ENCODE results near the gene GBX2. TPM values are rescaled to one million over a fixed set of nuclear protein-coding genes. Genes with fewer than 3 reads are reported as not detected.

Gene GBX2
- total and polyA plus RNA-seq, 2 donors (not counting 1 experiment from before 2014, with no cell fraction given) = not detected

DNA sequence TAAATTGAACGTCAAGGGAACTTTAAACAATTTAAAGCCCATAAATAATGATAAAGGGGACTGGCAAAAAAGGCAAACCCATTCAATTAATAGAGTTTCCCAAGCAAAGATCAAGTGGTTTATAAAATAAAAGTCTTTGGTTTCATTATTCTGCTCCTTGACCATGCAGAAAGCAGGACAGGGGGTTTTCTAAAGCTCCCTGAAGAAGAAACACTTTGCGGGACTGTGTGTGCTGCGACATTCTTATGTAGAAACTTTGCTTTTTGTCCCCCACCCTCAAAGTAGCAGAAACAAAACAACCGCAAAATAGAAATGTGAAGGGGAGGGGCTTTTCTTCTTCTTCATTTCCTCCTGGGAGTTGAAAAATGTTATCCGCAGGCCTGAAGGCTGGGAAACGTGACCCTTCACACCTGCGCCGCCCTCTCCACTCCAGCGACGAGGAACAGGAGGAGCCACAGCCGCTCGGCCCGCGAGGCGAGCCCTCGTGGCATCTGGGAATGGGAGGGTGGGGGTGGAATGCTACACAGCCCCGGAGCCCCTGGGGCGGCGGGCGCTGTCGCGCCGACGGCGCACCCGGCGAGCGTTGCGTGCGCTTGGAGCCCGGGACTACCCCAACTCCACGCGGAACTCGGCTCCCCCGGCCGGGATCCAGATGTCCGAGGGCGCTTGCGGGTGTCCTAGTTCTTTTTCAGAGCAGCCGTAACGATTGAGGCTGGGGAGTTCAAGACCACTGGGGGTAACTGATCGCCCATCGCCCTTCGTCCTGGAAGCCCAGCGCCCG, 4.3 kb upstream of the GBX2 start:
- 12% methylated on average over 41 of the region's 46 CpGs for WGBS (ENCODE audit: insufficient coverage)
- no peak for TF ChIP-seq EZH2 (IDR thresholded peaks at IDR 0.05; ENCODE audit: borderline replicate concordance, insufficient read depth, low read depth, low read length, poor library complexity, severe bottlenecking)
- TF ChIP-seq, protein P1, sequence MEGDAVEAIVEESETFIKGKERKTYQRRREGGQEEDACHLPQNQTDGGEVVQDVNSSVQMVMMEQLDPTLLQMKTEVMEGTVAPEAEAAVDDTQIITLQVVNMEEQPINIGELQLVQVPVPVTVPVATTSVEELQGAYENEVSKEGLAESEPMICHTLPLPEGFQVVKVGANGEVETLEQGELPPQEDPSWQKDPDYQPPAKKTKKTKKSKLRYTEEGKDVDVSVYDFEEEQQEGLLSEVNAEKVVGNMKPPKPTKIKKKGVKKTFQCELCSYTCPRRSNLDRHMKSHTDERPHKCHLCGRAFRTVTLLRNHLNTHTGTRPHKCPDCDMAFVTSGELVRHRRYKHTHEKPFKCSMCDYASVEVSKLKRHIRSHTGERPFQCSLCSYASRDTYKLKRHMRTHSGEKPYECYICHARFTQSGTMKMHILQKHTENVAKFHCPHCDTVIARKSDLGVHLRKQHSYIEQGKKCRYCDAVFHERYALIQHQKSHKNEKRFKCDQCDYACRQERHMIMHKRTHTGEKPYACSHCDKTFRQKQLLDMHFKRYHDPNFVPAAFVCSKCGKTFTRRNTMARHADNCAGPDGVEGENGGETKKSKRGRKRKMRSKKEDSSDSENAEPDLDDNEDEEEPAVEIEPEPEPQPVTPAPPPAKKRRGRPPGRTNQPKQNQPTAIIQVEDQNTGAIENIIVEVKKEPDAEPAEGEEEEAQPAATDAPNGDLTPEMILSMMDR (IDR thresholded peaks at IDR 0.05) = no peak
- Histone ChIP-seq H3K79me2 (ENCODE audit: control insufficient read depth, insufficient read depth, low read length) (no peaks in the 10 kb centered on the region), H3K9ac (ENCODE audit: low read length) (no peak overlapping the region), H3K4me2 (replicated peaks; ENCODE audit: low read depth, low read length, poor library complexity, severe bottlenecking) (no peak overlapping the region), H3K27ac (ENCODE audit: low read length in 2 of 2) (no peak overlapping the region), H2AFZ (ENCODE audit: insufficient read depth, low read depth, low read length, poor library complexity, severe bottlenecking) (peak overlapping the region; percentile 10), H4K20me1 (ENCODE audit: control insufficient read depth, insufficient read depth, low read length, poor library complexity, severe bottlenecking) (no peaks in the 10 kb centered on the region), H3K4me1 (ENCODE audit: control insufficient read depth in 2 of 2, insufficient read depth in 2 of 2, low read length in 2 of 2) (no peaks in the 10 kb centered on the region), H3K36me3 (replicated peaks in 1 of 2; ENCODE audit: control extremely low read depth in 1 of 2, control insufficient read depth in 1 of 2, extremely low read depth in 1 of 2, insufficient read depth in 2 of 2, low read length in 1 of 2) (no peaks in the 10 kb centered on the region), H3K9me3 (ENCODE audit: control extremely low read depth in 1 of 3, control insufficient read depth in 2 of 3, insufficient read depth in 1 of 3, low read length in 2 of 3) (peaks cover 0 to 29% (median 0%) of the 10 kb centered on the region in 3 donors), H3K27me3 (replicated peaks in 1 of 4; ENCODE audit: control extremely low read depth in 1 of 4, control insufficient read depth in 3 of 4, insufficient read depth in 4 of 4, low read length in 3 of 4) (peaks cover 0 to 76% (median 35%) of the 10 kb centered on the region in 4 experiments), H3K4me3 (ENCODE audit: control extremely low read depth in 1 of 5, extremely low read depth in 1 of 5, insufficient read depth in 1 of 5, low read depth in 2 of 5, low read length in 4 of 5) (no peak overlapping the region)
- H3K27me3 Mint-ChIP-seq = peaks cover 64% of the 10 kb centered on the region
- no peak for ATAC-seq (ENCODE audit: low read depth)
- H3K4me3 Mint-ChIP-seq = no peak overlapping the region
- no peaks in the 10 kb centered on the region for H3K9me3 Mint-ChIP-seq (ENCODE audit: insufficient read depth)
- no peaks in the 10 kb centered on the region for H3K4me1 Mint-ChIP-seq
- DNase-seq = no peak
- no peak overlapping the region for H3K27ac Mint-ChIP-seq
- ChIA-PET POLR2A (no interaction called here), CTCF (no interaction called here)
- intact Hi-C loops (cut with micrococcal nuclease) = no loop called here

DNA sequence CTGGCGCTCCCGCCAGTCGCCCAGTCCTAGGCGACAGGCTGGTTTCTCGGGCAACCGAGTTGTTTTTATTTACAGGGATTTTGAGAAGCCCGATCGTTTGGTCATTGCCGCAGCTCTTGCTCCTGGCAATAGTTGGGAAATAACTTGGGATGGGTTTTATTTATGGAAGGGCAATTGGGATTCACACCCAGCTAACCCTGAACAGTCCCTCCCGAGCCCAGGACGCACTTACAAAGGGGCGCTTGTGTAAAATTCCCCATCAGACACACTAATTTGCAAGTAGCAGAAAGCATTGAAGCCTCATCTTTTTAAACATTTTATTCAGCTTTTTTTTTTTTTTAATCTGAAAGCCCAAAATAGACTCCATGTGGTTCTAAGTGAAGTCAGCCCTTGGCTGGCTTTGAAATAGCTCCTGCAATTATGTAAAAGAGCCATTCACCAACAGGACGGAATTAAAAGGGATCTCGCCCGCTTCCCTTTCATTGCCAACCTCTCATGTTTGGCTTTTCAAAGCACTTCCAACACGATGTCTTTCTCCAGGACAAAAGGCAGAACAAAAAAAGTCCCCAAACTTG, 3.6 kb upstream of the GBX2 start:
- Mint-ChIP-seq H3K27ac (no peak overlapping the region), H3K4me1 (peaks cover 1% of the 10 kb centered on the region), H3K27me3 (peaks cover 63% of the 10 kb centered on the region), H3K9me3 (ENCODE audit: insufficient read depth) (no peaks in the 10 kb centered on the region), H3K4me3 (no peak overlapping the region)
- CTCF ChIA-PET = no interaction called here
- H3K9me3 ChIP-seq (ENCODE audit: control extremely low read depth in 1 of 3, control insufficient read depth in 2 of 3, insufficient read depth in 1 of 3, low read length in 2 of 3) = peaks cover 0 to 25% (median 0%) of the 10 kb centered on the region in 3 donors
- POLR2A ChIA-PET = no interaction called here
- no peak overlapping the region for H2AFZ ChIP-seq (ENCODE audit: insufficient read depth, low read depth, low read length, poor library complexity, severe bottlenecking)
- H3K4me1 ChIP-seq (ENCODE audit: control insufficient read depth in 2 of 2, insufficient read depth in 2 of 2, low read length in 2 of 2) = peaks cover 0 to 4% of the 10 kb centered on the region in 2 donors
- 20% methylated on average over 8 of the region's 16 CpGs for WGBS (ENCODE audit: insufficient coverage)
- no peak for DNase-seq
- H3K4me3 ChIP-seq (ENCODE audit: control extremely low read depth in 1 of 5, extremely low read depth in 1 of 5, insufficient read depth in 1 of 5, low read depth in 2 of 5, low read length in 4 of 5) = no peak overlapping the region
- no peak for ATAC-seq (ENCODE audit: low read depth)
- H3K9ac ChIP-seq (ENCODE audit: low read length) = no peak overlapping the region
- peaks cover 0 to 73% (median 35%) of the 10 kb centered on the region in 4 experiments for H3K27me3 ChIP-seq (replicated peaks in 1 of 4; ENCODE audit: control extremely low read depth in 1 of 4, control insufficient read depth in 3 of 4, insufficient read depth in 4 of 4, low read length in 3 of 4)
- no peak overlapping the region for H3K4me2 ChIP-seq (replicated peaks; ENCODE audit: low read depth, low read length, poor library complexity, severe bottlenecking)
- no peaks in the 10 kb centered on the region for H3K36me3 ChIP-seq (replicated peaks in 1 of 2; ENCODE audit: control extremely low read depth in 1 of 2, control insufficient read depth in 1 of 2, extremely low read depth in 1 of 2, insufficient read depth in 2 of 2, low read length in 1 of 2)
- H3K27ac ChIP-seq (ENCODE audit: low read length in 2 of 2) = no peak overlapping the region
- no peaks in the 10 kb centered on the region for H3K79me2 ChIP-seq (ENCODE audit: control insufficient read depth, insufficient read depth, low read length)
- no peaks in the 10 kb centered on the region for H4K20me1 ChIP-seq (ENCODE audit: control insufficient read depth, insufficient read depth, low read length, poor library complexity, severe bottlenecking)
- TF ChIP-seq EZH2 (IDR thresholded peaks at IDR 0.05; ENCODE audit: borderline replicate concordance, insufficient read depth, low read depth, low read length, poor library complexity, severe bottlenecking) = no peak
- TF ChIP-seq, protein P1 (IDR thresholded peaks at IDR 0.05) = no peak
- intact Hi-C loops (cut with micrococcal nuclease) = no loop called here

Measured in B cell (primary cell).